Suprapubic skin (tissue), 3 donors: ENCODE data around the gene SLFN12L.

Source experiments
- POLR2A ChIP-seq, 2 donors: fragments of 450-650 bp; IDR thresholded peaks; one replicate each; pipeline ENCODE4 v1.6.1; 2017; ENCODE audit warnings: antibody characterized with exemption in 2 of 2, mild to moderate bottlenecking in 2 of 2, moderate library complexity in 2 of 2
- TF ChIP-seq, protein P1 (sequence below), 2 donors: fragments of 200-600 bp in 1 of 2; fragments of 450-650 bp in 1 of 2; sonication (generic) in 1 of 2; IDR thresholded peaks; one replicate each; pipeline ENCODE4 v1.5.1; 2016 to 2019; ENCODE audit warnings: antibody characterized with exemption in 2 of 2, mild to moderate bottlenecking in 1 of 2, moderate library complexity in 1 of 2

DNA sequence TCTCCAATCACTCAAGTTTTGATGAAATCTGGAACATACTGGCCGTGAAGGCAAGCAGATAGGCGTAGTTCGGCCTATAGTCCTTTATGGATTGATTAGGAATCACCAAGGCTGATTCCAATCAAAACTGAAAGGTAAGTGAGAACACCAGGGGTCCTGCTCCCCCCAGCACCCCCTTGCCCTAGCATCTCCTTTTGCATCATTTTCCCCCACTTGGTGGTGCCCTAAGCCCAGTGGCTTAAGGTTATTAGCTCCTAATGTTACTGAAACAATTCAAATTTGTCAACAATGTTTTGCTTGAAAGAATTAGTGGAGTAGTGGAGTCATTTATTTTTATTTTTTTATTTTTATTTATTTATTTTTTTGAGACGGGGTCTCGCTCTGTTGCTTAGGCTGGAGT is 18.2 kb upstream of the SLFN12L start:
- TF ChIP-seq, protein P1, sequence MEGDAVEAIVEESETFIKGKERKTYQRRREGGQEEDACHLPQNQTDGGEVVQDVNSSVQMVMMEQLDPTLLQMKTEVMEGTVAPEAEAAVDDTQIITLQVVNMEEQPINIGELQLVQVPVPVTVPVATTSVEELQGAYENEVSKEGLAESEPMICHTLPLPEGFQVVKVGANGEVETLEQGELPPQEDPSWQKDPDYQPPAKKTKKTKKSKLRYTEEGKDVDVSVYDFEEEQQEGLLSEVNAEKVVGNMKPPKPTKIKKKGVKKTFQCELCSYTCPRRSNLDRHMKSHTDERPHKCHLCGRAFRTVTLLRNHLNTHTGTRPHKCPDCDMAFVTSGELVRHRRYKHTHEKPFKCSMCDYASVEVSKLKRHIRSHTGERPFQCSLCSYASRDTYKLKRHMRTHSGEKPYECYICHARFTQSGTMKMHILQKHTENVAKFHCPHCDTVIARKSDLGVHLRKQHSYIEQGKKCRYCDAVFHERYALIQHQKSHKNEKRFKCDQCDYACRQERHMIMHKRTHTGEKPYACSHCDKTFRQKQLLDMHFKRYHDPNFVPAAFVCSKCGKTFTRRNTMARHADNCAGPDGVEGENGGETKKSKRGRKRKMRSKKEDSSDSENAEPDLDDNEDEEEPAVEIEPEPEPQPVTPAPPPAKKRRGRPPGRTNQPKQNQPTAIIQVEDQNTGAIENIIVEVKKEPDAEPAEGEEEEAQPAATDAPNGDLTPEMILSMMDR (IDR thresholded peaks at IDR 0.05), result no peak
- no peak for TF ChIP-seq POLR2A (IDR thresholded peaks at IDR 0.05)
